ENCODE results near the gene TMC6. TPM values are rescaled to one million over a fixed set of nuclear protein-coding genes. Genes with fewer than 3 reads are reported as not detected.
"Not testable (repeated sequence)": the region's sequence is repeated elsewhere in the genome, so short reads cannot be mapped to it uniquely, and the experiment has no call there.

Gene TMC6
- total and polyA plus RNA-seq, 8 donors, result 9.2 to 223 (median 41.7) TPM

DNA sequence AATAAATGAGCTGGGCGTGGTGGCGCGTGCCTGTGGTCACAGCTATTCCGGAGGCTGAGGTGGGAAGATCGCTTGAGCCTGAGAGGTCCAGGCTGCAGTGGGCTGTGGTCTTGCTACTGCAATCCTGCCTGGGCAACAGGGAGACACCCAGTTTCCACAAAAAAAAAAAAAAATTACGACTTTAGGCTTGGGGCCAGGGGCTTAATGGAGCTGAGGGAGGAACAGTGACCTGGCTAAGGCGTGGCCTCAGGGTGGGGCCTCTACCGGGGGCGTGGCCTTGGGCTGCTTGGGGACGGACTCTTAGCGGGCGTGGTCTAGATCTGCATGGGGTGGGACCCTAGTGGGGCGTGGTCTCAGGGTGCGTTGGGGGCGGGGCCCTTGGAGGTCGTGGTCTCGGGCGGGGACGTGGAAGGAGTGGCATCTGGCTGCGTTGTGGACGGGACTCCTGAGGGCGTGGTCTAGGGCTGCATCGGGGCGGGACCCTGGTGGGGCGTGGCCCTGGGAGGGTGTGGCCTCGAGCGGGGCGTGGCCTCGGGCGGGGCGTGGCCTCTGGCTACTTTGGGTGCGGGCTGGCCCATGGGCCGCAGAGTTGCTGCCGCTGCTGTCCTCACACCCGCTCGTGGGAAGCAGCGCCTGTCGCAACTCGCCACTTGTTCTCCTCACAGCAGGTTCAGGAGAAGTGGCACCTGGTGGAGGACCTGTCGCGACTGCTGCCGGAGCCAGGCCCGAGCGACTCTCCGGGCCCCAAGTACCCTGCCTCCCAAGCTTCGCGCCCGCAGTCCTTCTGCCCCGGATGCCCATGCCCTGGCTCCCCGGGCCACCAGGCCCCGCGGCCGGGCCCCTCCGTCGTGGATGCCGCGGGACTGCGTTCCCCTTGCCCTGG, 11.9 kb upstream of the TMC6 start:
- Histone ChIP-seq H3K27me3 (no peaks in the 10 kb centered on the region), H3K36me3 (peaks cover 0 to 3% (median 0%) of the 10 kb centered on the region in 4 donors), H3K4me3 (peak overlapping the region; percentile 13 to 22 (median 20)), H3K27ac (peak overlapping the region; percentile 22 to 52 (median 48)), H3K9me3 (no peaks in the 10 kb centered on the region), H3K4me1 (peaks cover 32 to 84% (median 50%) of the 10 kb centered on the region in 4 donors)
- intact Hi-C loops (cut with DNase I; ENCODE audit: low total_unique reads), result no loop called here
- 16 to 27% (median 22%) methylated on average over 31 to 58 of the region's 58 CpGs for WGBS, 5 donors
- peak in 2 of 3 donors; percentile 51 to 71 for TF ChIP-seq POLR2AphosphoS5 (IDR thresholded peaks at IDR 0.05)
- TF ChIP-seq, protein P1, sequence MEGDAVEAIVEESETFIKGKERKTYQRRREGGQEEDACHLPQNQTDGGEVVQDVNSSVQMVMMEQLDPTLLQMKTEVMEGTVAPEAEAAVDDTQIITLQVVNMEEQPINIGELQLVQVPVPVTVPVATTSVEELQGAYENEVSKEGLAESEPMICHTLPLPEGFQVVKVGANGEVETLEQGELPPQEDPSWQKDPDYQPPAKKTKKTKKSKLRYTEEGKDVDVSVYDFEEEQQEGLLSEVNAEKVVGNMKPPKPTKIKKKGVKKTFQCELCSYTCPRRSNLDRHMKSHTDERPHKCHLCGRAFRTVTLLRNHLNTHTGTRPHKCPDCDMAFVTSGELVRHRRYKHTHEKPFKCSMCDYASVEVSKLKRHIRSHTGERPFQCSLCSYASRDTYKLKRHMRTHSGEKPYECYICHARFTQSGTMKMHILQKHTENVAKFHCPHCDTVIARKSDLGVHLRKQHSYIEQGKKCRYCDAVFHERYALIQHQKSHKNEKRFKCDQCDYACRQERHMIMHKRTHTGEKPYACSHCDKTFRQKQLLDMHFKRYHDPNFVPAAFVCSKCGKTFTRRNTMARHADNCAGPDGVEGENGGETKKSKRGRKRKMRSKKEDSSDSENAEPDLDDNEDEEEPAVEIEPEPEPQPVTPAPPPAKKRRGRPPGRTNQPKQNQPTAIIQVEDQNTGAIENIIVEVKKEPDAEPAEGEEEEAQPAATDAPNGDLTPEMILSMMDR (IDR thresholded peaks at IDR 0.05), result no peak
- peak; percentile 96 for DNase-seq

DNA sequence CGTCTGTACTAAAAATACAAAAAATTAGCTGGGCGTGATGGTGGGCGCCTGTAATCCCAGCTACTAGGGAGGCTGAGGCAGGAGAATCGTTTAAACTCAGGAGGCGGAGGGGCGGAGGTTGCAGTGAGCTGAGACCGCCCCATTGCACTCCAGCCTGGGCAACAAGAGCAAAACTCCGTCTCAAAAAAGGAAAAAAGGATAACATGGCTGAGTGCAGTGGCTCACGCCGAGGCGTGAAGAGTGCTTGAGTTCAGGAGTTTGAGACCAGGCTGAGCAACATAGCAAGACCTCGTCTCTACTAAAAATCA, 11.3 kb upstream of the TMC6 start:
- H3K4me1 ChIP-seq, result peaks cover 26 to 78% (median 44%) of the 10 kb centered on the region in 4 donors
- WGBS, 5 donors, result 72 to 79% (median 74%) methylated on average over 12 of the region's 12 CpGs
- intact Hi-C loops (cut with DNase I; ENCODE audit: low total_unique reads); H3K27me3 ChIP-seq; H3K9me3 ChIP-seq; H3K36me3 ChIP-seq; DNase-seq; H3K4me3 ChIP-seq: not testable (repeated sequence)
- peak overlapping the region; percentile 16 to 52 (median 48) for H3K27ac ChIP-seq

DNA sequence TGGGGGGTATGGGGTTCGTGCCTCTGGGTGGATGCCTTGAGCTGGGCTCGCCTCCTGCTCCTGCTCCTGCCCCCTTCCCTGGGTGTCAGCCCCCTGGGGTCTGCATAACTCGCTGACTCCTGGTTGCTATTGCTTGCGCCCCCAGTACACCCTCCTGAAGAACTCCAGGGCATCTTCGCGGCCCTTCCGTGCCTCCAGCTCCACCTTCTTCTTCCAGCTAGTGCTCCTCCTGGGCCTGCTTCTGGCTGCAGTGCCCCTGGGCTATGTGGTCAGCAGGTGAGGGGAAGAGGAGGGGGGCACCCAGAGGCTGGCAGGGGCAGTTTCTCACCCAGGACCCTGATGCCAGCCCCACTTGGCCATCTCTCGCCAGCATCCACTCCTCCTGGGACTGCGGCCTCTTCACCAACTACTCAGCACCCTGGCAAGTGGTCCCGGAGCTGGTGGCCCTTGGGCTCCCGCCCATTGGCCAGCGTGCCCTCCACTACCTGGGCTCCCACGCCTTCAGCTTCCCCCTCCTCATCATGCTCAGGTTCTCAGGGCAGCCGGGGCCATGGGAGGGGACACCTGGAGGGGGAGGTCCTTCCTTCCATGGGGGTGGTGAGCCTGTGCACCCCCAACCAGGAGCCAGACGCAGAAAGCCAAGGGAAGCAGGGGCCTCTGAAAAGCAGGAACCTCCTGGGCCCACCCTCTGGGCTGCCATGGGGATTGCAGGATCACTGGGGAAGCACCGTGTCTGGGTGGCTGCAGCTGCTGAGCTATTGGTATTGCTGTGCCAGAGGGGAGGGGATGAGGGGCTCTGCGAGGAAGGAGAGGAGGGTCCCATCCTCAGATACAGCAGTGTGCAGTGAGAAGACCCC, 9.9 kb upstream of the TMC6 start:
- H3K27me3 ChIP-seq, result no peaks in the 10 kb centered on the region

DNA sequence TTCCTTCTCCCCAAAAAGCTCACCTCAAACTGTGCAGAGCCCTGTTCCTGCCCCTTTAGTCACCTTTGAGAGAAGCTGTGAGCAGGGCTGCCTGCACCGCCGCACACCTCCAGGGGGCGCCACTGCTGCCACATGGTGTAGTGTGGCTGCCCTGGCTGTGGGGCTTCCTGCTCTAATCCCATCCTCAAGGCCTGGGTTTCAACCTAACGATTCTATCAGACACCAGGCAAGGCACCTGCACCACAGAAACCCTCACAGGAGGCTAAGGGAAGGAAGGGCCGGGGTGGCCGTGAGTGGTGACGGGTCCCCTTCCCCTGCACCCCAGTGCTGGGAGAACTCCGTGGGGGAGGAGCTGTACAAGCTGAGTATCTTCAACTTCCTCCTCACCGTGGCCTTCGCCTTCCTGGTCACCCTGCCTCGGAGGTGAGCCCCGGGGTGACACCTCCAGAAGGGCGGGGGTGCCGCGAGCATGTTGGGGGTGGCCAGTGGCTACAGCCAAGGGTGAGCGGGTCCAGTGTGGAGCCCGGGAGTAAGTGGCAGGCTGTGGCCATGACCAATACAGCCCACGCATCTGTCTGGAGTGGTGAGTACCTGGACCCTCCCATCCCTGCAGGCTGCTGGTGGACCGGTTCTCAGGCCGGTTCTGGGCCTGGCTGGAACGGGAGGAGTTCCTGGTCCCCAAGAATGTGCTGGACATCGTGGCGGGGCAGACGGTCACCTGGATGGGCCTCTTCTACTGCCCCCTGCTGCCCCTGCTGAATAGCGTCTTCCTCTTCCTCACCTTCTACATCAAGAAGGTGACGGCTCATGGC, 9.0 kb upstream of the TMC6 start:
- WGBS, 5 donors, result 50 to 59% (median 50%) methylated on average over 23 to 26 of the region's 26 CpGs

More for the DNA sequence above, 9.9 kb upstream of the TMC6 start:
- Histone ChIP-seq H3K36me3 (peaks cover 0 to 9% (median 0%) of the 10 kb centered on the region in 4 donors), H3K9me3 (no peaks in the 10 kb centered on the region), H3K4me3 (no peak overlapping the region), H3K27ac (peak overlapping the region in 1 of 5 donors; percentile 18), H3K4me1 (peaks cover 19 to 76% (median 34%) of the 10 kb centered on the region in 4 donors)
- TF ChIP-seq, protein P1 (IDR thresholded peaks at IDR 0.05), result no peak
- TF ChIP-seq POLR2A (IDR thresholded peaks at IDR 0.05), result no peak
- WGBS, 5 donors, result 81 to 85% (median 84%) methylated on average over 12 to 17 of the region's 17 CpGs
- peak in 1 of 2 donors; percentile 14 for DNase-seq
- intact Hi-C loops (cut with DNase I; ENCODE audit: low total_unique reads), result no loop called here

More for the DNA sequence above, 9.0 kb upstream of the TMC6 start:
- Histone ChIP-seq H3K27me3 (no peaks in the 10 kb centered on the region), H3K4me3 (no peak overlapping the region), H3K36me3 (peaks cover 0 to 9% (median 0%) of the 10 kb centered on the region in 4 donors), H3K27ac (peak overlapping the region in 2 of 5 donors; percentile 18 to 31), H3K4me1 (peaks cover 19 to 76% (median 35%) of the 10 kb centered on the region in 4 donors), H3K9me3 (no peaks in the 10 kb centered on the region)
- intact Hi-C loops (cut with DNase I; ENCODE audit: low total_unique reads), result no loop called here
- TF ChIP-seq EP300 (IDR thresholded peaks at IDR 0.05) (no peak), POLR2AphosphoS5 (IDR thresholded peaks at IDR 0.05) (no peak), POLR2A (IDR thresholded peaks at IDR 0.05) (no peak)
- TF ChIP-seq, protein P1 (IDR thresholded peaks at IDR 0.05), result no peak
- peak in 1 of 2 donors; percentile 39 for DNase-seq
